ENCODE data around the gene ANKRD34A. TPM values are rescaled to one million over a fixed set of nuclear protein-coding genes. Genes with fewer than 3 reads are reported as not detected.

Gene ANKRD34A
- total RNA-seq, 1 experiment from 2014 or later = 0.22 TPM

GRCh38 chr1:145974721-145975120 is 10.3 kb upstream of the ANKRD34A start:
- DNase-seq (ENCODE audit: low spot score) = no peak
- H3K4me3 Mint-ChIP-seq = no peak overlapping the region
- H3K27ac Mint-ChIP-seq = no peak overlapping the region
- no peaks in the 10 kb centered on the region for H3K27me3 Mint-ChIP-seq (ENCODE audit: low read depth)
- no peak for ATAC-seq
- H3K4me1 Mint-ChIP-seq = peaks cover 2% of the 10 kb centered on the region; the same call in 1 of the 2 replicates
- no peaks in the 10 kb centered on the region for H3K9me3 Mint-ChIP-seq
- H3K36me3 Mint-ChIP-seq = no peaks in the 10 kb centered on the region
- ChIA-PET POLR2A (no interaction called here), CTCF (no interaction called here)
- TF ChIP-seq ZNF281 (CRISPR knock-in tag; IDR thresholded peaks at IDR 0.05) (no peak), ZNF416 (CRISPR knock-in tag; IDR thresholded peaks at IDR 0.05) (no peak), CBFB (CRISPR knock-in tag; IDR thresholded peaks at IDR 0.05; ENCODE audit: low read depth) (no peak), ATF6 (CRISPR knock-in tag; IDR thresholded peaks at IDR 0.05) (no peak), JUN (CRISPR knock-in tag; IDR thresholded peaks at IDR 0.05) (no peak), AR (CRISPR knock-in tag; IDR thresholded peaks at IDR 0.05) (no peak)

GRCh38 chr1:145972580-145972979 is 8.2 kb upstream of the ANKRD34A start:
- POLR2A ChIA-PET = no interaction called here
- Mint-ChIP-seq H3K4me1 (peaks cover 2% of the 10 kb centered on the region; the same call in 1 of the 2 replicates), H3K36me3 (peaks cover under 1% of the 10 kb centered on the region; the same call in 1 of the 2 replicates), H3K4me3 (no peak overlapping the region), H3K27ac (no peak overlapping the region), H3K9me3 (peaks cover 5% of the 10 kb centered on the region), H3K27me3 (ENCODE audit: low read depth) (peaks cover 7% of the 10 kb centered on the region)
- TF ChIP-seq MLX (CRISPR knock-in tag; IDR thresholded peaks at IDR 0.05) = no peak
- no peak for TF ChIP-seq MYBL2 (CRISPR knock-in tag; IDR thresholded peaks at IDR 0.05)
- TF ChIP-seq ZNF232 (CRISPR knock-in tag; IDR thresholded peaks at IDR 0.05) = no peak
- peak; percentile 80 for TF ChIP-seq GABPB1 (CRISPR knock-in tag; IDR thresholded peaks at IDR 0.05)
- TF ChIP-seq JAZF1 (CRISPR knock-in tag; IDR thresholded peaks at IDR 0.05) = no peak
- ATAC-seq (no peak), DNase-seq (ENCODE audit: low spot score) (no peak)
- CTCF ChIA-PET = interaction anchor here (2.0 kb wide), 1 partner anchor 35 kb away, joined by 4 read pairs; no protein-coding TSS in a partner anchor

GRCh38 chr1:145967288-145967687 is 2.9 kb upstream of the ANKRD34A start:
- POLR2A ChIA-PET = no interaction called here
- CTCF ChIA-PET = interaction anchor here (1.0 to 5.2 kb wide), 2 partner anchors 11 to 49 kb away, joined by 3 to 51 read pairs; partner anchors contain the start of gene PEX11B
- Mint-ChIP-seq H3K4me1 (peaks cover 21% of the 10 kb centered on the region), H3K27me3 (ENCODE audit: low read depth) (peaks cover 40% of the 10 kb centered on the region), H3K4me3 (no peak overlapping the region), H3K36me3 (peaks cover 4% of the 10 kb centered on the region; the same call in 1 of the 2 replicates), H3K27ac (no peak overlapping the region), H3K9me3 (peaks cover 12% of the 10 kb centered on the region)
- ATAC-seq = no peak
- no peak for DNase-seq (ENCODE audit: low spot score)
- TF ChIP-seq USF2 (CRISPR knock-in tag; IDR thresholded peaks at IDR 0.05) (no peak), ATF2 (CRISPR knock-in tag; IDR thresholded peaks at IDR 0.05; ENCODE audit: borderline replicate concordance, low read depth) (no peak), E2F1 (CRISPR knock-in tag; IDR thresholded peaks at IDR 0.05) (no peak), FOXP4 (CRISPR knock-in tag; IDR thresholded peaks at IDR 0.05) (no peak), CTCF (IDR thresholded peaks at IDR 0.05) (no peak)
